GM19395 (cell line): ENCODE data around the gene PITPNM2.

Source experiments
- ATAC-seq: cut with Tn5 transposase; IDR thresholded peaks from one replicate; pipeline ENCODE4 v1.9.1; 2021; ENCODE audit warnings: mild to moderate bottlenecking, moderate library complexity; ENCODE audit not compliant: unreplicated experiment

Gene PITPNM2

GRCh38 chr12:123150744-123151456 is at the start of gene PITPNM2:
Gene PITPNM2 (minus strand): TSS chr12:123151090. CDS start chr12:123034590, 116,500 bp downstream.
- ATAC-seq, result no peak

- no peak for ATAC-seq
Observed at GRCh38 chr12:123200414-123200813, 49.5 kb upstream of the PITPNM2 start.

GRCh38 chr12:123199936-123200335 is 49.0 kb upstream of the PITPNM2 start:
- no peak for ATAC-seq

- no peak for ATAC-seq
Observed at GRCh38 chr12:123187637-123188036, 36.7 kb upstream of the PITPNM2 start.

GRCh38 chr12:123180171-123180570 is 29.3 kb upstream of the PITPNM2 start:
- ATAC-seq, result no peak

- ATAC-seq, result no peak
Observed at GRCh38 chr12:123171967-123172366, 21.1 kb upstream of the PITPNM2 start.

GRCh38 chr12:123167329-123167728 is 16.4 kb upstream of the PITPNM2 start:
- ATAC-seq, result no peak

- no peak for ATAC-seq
Observed at GRCh38 chr12:123165537-123165936, 14.6 kb upstream of the PITPNM2 start.

GRCh38 chr12:123164710-123165261 is 13.9 kb upstream of the PITPNM2 start:
- ATAC-seq, result no peak

- no peak for ATAC-seq
Observed at GRCh38 chr12:123164222-123164621, 13.3 kb upstream of the PITPNM2 start.

- no peak for ATAC-seq
Observed at GRCh38 chr12:123163227-123163626, 12.3 kb upstream of the PITPNM2 start.

- no peak for ATAC-seq
Observed at GRCh38 chr12:123160801-123161487, 10.1 kb upstream of the PITPNM2 start.

- ATAC-seq, result no peak
Observed at GRCh38 chr12:123153906-123154305, 3.0 kb upstream of the PITPNM2 start.

GRCh38 chr12:123152833-123153232 is 1.9 kb upstream of the PITPNM2 start:
- no peak for ATAC-seq

GRCh38 chr12:123151457-123152454 is 866 bp upstream of the PITPNM2 start:
- no peak for ATAC-seq

- ATAC-seq, result no peak
Observed at GRCh38 chr12:123150275-123150743, 581 bp downstream of the PITPNM2 start.

- ATAC-seq, result no peak
Observed at GRCh38 chr12:123149501-123150274, 1.2 kb downstream of the PITPNM2 start.

GRCh38 chr12:123149088-123149487 is 1.8 kb downstream of the PITPNM2 start:
- no peak for ATAC-seq

- ATAC-seq, result no peak
Observed at GRCh38 chr12:123148655-123149054, 2.2 kb downstream of the PITPNM2 start.

GRCh38 chr12:123148223-123148622 is 2.7 kb downstream of the PITPNM2 start:
- ATAC-seq, result no peak
